GM18499 (cell line): ENCODE data around the gene GLMN.
"Not testable (repeated sequence)": the region's sequence is repeated elsewhere in the genome, so short reads cannot be mapped to it uniquely, and the experiment has no call there.

Experiments used
- ATAC-seq: cut with Tn5 transposase; IDR thresholded peaks from one replicate; pipeline ENCODE4 v1.9.1; 2021; ENCODE audit warnings: moderate number of reproducible peaks; ENCODE audit not compliant: insufficient read depth, unreplicated experiment

GLMN gene

GRCh38 chr1:92299477-92300150 is 827 bp upstream of the GLMN start:
- no peak for ATAC-seq

DNA sequence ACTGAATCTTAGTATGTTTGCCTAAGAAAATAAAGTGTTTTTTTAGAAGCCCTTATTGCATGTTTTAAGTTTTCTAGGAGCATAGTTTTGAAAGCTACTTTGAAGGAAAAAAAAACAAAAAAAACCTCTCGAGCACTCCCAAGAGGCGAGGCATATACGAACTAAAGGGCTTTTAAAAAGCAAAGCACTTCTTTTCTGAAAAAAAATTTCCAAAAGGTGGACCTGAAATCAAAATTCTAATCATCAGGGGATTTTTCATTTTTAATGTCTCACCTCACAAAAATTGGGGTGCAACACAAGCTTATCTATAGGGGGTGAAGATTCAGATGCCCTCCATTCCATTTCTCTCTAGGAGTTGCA is 594 bp downstream of the GLMN start:
- no peak for ATAC-seq

DNA sequence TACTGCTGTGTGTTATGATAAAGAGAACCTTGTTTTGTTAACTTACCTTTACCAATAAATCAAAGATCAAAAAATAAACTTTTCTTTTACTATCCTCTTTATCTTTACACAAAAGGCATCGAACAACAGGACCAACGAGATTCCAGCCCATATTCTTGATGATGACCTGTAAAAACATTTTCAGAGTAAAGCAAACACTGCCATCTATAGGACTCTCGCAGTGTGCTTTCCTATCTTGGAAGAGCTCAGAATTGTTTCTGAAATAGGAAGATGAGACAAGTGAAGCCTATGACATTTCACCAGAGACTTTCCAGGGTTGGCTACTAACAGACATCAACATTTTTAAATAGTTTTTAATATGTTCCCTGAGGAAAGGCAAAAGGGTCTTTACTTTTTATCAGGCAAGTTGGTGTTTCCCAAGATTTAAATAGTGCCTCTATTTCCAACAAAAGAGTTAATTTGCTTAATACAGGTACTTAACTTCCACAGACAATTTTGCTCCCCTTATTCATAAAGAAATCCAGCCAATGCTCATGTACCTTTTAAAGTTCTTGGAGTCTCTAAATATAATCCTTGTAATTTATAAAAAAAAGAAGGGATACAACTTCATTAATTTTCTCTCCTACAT is 7.3 kb downstream of the GLMN start:
- no peak for ATAC-seq

- not testable (repeated sequence) for ATAC-seq
These were observed 17.4 kb downstream of the GLMN start for GRCh38 chr1:92281411-92281810.

GRCh38 chr1:92279781-92280180 is 19.0 kb downstream of the GLMN start:
- not testable (repeated sequence) for ATAC-seq

GRCh38 chr1:92277105-92277723 is 21.6 kb downstream of the GLMN start:
- ATAC-seq: no peak

- ATAC-seq: no peak
These were observed 22.7 kb downstream of the GLMN start for GRCh38 chr1:92276082-92276481.

- no peak for ATAC-seq
These were observed 23.8 kb downstream of the GLMN start for GRCh38 chr1:92274939-92275338.

DNA sequence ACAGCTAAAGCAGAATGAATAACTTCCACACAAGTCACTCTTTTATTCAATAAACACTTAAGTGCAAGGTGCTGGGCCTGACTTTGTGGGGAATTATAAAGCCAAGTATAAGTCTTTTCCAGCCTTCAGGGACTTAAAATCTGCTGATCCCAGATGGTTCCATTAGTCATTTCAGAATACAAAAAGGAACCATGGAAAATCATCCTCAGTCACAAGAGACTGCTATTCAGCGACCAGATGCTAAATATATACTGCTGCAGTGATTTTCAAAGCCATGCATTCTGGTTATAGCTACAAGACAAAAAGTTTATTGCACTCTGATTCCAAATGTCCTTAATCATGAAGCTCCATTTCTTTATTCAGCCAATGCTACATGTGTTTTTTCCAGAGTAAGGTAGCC is 25.7 kb downstream of the GLMN start:
- no peak for ATAC-seq

DNA sequence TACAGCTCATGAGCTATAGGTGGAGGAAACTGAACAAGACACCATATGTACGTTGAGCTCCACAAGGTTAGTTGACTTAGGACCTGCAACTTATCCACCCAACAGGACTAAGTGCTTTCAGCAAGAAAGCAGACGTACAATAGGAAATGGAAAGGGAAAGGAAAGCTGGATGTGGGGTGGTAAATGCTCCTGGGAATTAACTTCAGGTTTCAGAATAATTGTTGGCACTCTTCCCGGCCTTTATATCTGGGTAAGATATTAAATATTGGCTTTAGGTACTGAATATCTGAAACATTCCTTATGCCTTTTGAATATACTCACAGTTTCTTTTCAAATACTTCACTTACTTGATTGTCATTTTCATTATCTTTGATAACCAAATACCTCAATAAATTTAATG is 36.3 kb downstream of the GLMN start:
- ATAC-seq: no peak

DNA sequence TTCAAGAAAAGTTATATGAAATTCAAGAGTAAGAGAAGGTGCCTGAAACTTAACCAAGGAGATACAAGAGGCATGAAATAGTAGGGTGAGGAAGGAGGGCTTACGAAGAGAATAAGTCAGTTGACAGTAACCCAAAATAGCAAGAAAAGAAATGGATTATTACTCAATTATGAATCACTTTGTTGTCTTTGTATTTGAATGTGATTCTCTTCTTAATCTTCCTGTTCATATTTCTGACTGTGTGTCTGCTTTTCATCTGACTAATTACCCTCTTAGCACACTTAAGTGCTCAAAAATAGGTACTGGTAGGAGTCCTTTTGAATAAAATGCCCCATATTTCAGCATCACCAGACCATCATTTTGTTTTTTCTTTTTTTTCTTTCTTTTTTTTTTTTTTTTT is 39.4 kb downstream of the GLMN start:
- ATAC-seq: no peak

DNA sequence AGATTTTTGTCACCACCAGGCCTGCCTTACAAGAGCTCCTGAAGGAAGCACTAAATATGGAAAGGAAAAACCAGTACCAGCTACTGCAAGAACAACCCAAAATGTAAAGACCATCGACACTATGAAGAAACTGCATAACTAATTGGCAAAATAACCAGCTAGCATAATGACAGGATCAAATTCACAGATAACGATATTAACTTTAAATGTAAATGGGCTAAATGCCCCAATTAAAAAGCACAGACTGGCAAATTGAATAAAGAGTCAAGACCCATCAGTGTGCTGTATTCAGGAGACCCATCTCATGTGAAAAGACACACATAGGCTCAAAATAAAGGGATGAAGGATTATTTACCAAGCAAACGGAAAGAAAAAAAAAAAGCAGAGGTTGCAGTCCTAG is 44.1 kb downstream of the GLMN start:
- ATAC-seq: not testable (repeated sequence)

DNA sequence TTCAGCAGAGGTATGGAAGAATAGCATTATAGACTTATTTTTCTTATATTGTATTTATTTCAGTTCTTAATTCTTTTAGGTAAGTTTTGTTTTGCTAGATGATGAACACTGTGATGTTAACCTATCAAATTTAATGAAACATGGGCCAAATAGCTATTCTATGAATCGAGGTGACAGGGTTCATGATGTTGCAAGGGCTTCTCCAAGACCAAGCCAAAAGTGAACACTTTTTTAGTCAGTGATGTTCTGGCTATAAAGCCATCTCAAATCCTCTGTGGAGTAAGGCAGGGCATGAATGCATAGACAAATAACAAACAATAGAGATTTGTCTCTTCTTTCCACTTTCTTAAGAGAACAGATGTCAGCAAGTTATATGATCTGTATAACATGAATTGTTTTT is 54.4 kb downstream of the GLMN start:
- ATAC-seq: no peak

GRCh38 chr1:92240034-92240433 is 58.8 kb downstream of the GLMN start:
- no peak for ATAC-seq

- ATAC-seq: no peak
These were observed 68.1 kb downstream of the GLMN start for GRCh38 chr1:92230736-92231135.

DNA sequence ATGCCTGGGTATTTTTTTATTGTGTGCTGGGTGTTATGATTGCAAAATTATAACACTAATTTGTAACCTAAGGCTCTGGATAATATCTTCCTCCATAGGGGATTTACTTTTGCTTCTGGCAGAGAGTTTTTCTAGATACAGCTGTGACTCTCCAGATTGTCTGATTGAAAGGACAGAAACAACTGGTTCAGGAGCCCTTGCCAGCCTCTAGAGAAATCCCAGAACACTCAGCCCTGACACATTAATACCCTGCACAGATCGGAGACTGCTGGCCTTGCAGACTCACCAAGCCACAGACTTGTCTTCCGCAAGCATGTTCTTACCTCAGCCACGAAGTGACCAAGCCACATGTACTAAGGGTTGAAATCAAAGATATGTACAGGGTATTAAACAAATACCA is 70.4 kb downstream of the GLMN start:
- ATAC-seq: no peak

DNA sequence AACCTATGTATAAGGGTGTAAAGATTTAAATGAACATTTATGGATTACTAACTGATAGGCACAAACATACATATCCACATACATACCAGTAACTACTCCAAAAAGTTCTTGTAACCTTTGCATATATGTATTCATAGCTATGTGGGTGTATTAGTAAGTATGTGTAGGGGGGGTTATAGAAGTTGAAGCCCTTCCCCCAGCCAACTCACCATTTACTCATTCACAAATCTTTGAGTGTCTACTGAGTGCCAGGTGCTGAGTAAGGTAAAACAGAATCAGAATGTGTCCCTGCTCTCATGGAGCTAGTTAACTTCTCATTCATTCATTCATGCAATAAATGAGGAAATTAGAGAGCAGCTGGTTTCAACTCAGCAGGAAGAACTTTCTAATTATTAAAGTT is 79.8 kb downstream of the GLMN start:
- ATAC-seq: no peak

GRCh38 chr1:92218559-92218958 is 80.2 kb downstream of the GLMN start:
- ATAC-seq: no peak

- ATAC-seq: no peak
These were observed 81.1 kb downstream of the GLMN start, which contains the start of gene C1orf146 for GRCh38 chr1:92217721-92218120. Gene C1orf146, plus strand, starts transcription at chr1:92217915. Its CDS starts 13,506 bp downstream, at chr1:92231421.

GRCh38 chr1:92211166-92211565 is 87.6 kb downstream of the GLMN start:
- ATAC-seq: no peak

DNA sequence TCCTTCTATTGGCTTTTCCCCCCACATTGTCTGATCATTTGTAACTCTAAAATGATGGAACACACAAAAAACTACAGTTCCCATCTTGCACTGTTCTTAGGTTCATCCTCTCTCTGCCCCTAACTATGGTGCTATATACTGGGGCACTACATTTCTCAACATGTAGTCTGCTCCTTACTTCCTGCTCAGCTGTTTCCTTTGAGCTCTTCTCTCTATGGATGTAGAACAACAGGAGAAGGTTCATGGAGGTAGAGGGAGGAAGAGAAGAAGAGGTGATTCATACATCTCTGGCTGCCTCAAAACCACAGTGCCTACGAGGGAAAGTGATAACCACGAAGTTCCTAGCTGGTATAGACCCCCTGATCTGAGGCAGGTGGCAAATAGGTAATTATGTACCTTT is 88.1 kb downstream of the GLMN start:
- ATAC-seq: no peak

DNA sequence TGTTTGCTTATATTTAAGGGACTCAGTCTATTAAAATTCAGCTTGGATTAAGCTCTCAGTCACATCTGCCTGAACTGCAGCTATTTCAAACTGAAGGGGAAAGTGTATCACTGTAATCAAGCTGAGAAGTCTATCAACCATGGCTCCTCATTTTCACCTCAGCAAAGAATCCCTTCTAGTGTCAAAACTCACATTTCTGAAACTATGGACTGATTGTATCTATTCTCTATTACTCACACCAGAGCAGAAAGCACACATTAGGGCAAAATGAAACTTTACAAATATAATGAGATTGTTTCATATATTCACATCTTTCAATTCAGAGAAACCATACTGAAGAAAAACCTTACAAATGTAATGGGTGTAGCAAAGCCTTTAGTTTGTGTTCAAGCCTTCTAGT is 95.7 kb downstream of the GLMN start:
- no peak for ATAC-seq
